GM21367 (cell line): Measurements from ENCODE around the gene SDE2.
A peak's percentile ranks its signal among the peaks of the same experiment; 100 is the strongest.
"Not testable (repeated sequence)": the region's sequence is repeated elsewhere in the genome, so short reads cannot be mapped to it uniquely, and the experiment has no call there.

Source experiments
- ATAC-seq: cut with Tn5 transposase; IDR thresholded peaks from one replicate; pipeline ENCODE4 v1.9.1; 2021; ENCODE audit not compliant: unreplicated experiment

SDE2 gene

GRCh38 chr1:225945564-225945963 lies 53.6 kb downstream of the SDE2 start:
- ATAC-seq: no peak

- ATAC-seq: peak; percentile 48
Measured at GRCh38 chr1:225944951-225945350, 54.2 kb downstream of the SDE2 start.

GRCh38 chr1:225944387-225944786 lies 54.8 kb downstream of the SDE2 start:
- no peak for ATAC-seq

GRCh38 chr1:225943582-225943981 lies 55.6 kb downstream of the SDE2 start:
- no peak for ATAC-seq

GRCh38 chr1:225942574-225942973 lies 56.6 kb downstream of the SDE2 start:
- ATAC-seq: peak; percentile 96

GRCh38 chr1:225941942-225942222 lies 57.3 kb downstream of the SDE2 start:
- no peak for ATAC-seq

- ATAC-seq: no peak
Measured at GRCh38 chr1:225941187-225941941, 57.8 kb downstream of the SDE2 start, which contains the start of gene LEFTY2. Gene LEFTY2, minus strand, starts transcription at chr1:225941220. Its CDS starts 80 bp downstream, at chr1:225941140.

- ATAC-seq: no peak
Measured at GRCh38 chr1:225940385-225941151, 58.6 kb downstream of the SDE2 start.

GRCh38 chr1:225939939-225940310 lies 59.2 kb downstream of the SDE2 start:
- not testable (repeated sequence) for ATAC-seq

- not testable (repeated sequence) for ATAC-seq
Measured at GRCh38 chr1:225939097-225939938, 59.8 kb downstream of the SDE2 start.

GRCh38 chr1:225937048-225937968 lies 61.8 kb downstream of the SDE2 start:
- ATAC-seq: no peak

- no peak for ATAC-seq
Measured at GRCh38 chr1:225936523-225936922, 62.6 kb downstream of the SDE2 start.

GRCh38 chr1:225936086-225936485 lies 63.1 kb downstream of the SDE2 start:
- ATAC-seq: not testable (repeated sequence)

- ATAC-seq: no peak
Measured at GRCh38 chr1:225934711-225935110, 64.4 kb downstream of the SDE2 start.

- ATAC-seq: no peak
Measured at GRCh38 chr1:225933072-225933471, 66.1 kb downstream of the SDE2 start.
